ENCODE results near the gene SDK1. TPM values are rescaled to one million over a fixed set of nuclear protein-coding genes. Genes with fewer than 3 reads are reported as not detected.

SDK1 gene
- total RNA-seq, 1 donor from 2014 or later, result 7.5 TPM

DNA sequence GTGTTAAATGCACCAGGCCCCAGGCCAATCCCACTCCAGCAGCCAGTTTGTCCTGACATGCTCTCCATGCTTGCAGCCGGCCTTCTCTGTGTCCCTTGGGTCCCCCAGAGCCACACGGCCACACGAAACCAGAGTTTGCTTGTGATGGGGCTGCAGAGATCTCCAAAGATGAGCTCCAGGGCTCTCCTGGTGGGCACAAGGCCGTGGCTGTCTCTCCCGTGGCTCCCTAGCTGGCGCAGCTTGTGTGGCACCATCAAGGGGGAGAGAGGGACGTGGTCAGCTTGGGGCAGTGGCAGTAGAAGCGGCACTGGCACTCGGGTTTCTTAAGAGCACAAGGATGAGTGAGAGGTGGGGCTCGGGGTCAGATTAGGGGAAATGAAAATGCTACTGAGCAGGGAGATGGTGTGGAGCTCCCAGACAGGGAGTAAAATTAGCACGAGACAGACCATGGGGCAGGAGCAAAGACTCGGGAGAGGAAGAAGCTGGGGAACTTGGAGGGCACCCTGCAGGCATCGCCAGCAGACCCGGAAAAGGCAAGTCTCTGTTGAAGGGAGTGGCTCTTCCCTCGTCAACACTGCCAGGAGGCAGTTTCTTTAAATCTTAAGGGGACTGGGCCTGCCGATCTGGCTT, 808.5 kb downstream of the SDK1 start:
- no peak for DNase-seq

GRCh38 chr7:4110438-4110837, 809.4 kb downstream of the SDK1 start:
- DNase-seq, result no peak

DNA sequence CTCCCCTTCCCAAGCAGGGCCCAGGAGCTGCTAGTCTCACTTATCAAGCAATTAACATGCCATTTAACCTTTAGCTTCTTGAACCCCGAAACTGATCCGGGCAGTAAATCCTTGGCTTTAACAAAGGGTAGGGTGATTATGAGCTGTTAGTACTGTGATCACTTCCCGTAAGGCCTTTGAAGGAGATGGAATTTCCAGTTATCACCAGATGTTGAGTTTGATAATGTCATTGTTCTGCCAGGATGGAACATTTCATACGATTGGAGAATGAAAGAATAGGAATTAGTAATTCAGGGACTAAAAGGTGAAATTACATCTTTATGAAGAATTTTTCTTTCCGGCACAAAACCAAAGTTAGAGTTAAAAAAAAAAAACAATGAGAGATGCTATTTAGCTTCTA, 810.1 kb downstream of the SDK1 start:
- DNase-seq, result no peak

GRCh38 chr7:4113271-4113670, 812.2 kb downstream of the SDK1 start:
- no peak for DNase-seq

DNA sequence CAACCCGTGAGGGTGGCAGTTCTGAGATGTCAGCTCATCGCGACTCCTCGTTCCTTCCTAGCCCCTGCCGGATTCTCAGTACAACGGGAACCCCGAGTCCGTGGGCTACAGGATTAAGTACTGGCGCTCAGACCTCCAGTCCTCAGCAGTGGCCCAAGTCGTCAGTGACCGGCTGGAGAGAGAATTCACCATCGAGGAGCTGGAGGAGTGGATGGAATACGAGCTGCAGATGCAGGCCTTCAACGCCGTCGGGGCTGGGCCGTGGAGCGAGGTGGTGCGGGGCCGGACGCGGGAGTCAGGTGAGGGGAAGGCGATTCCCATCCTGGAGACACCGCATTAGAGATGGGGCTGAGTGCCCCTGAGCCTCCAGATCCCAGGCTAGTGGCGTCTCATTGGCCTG, 812.9 kb downstream of the SDK1 start:
- DNase-seq, result no peak

DNA sequence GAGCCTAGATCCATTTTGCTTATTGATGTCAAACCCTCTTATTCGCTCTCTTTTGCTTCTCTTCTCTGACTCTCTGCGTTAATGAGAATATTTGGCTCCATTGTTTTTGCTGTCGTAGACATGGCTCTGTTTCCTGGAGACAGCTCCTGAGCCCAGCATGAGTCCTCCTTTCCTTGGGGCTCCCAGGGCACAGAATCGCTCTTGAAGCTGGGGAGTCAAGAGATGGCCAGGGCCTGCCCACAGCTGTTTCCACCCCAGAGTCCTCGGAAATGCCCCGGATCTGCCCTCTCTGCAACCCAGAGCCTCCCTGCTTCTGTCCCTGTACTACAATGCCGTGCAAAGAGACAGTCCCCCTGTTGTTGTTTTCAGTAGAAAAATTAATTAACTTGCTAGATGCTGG, 814.4 kb downstream of the SDK1 start:
- DNase-seq, result no peak

GRCh38 chr7:4115941-4116610, 815.0 kb downstream of the SDK1 start:
- DNase-seq, result no peak

GRCh38 chr7:4119848-4120247, 818.8 kb downstream of the SDK1 start:
- DNase-seq, result no peak

- no peak for DNase-seq
These were observed 822.3 kb downstream of the SDK1 start for GRCh38 chr7:4123346-4123745.

DNA sequence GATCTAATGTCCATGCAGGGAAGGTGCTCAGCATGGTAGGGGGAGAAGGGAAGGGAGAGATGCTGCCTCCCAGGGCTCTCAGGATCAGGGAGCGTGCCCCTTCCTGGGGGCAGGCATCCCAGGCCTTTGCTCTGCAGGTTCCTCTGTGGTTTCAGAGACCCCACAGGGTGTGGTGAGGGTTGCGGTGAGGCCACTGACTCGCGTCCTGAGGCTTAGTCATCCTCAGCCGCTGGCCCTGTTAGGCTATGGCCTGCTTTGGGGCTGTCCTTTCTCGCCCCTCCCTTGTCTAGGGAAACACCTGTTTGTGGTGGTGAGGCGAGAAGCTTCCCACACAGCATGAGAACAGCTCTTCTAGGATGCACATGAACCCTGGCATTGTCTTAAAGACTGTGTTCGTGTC, 822.8 kb downstream of the SDK1 start:
- no peak for DNase-seq

- no peak for DNase-seq
These were observed 823.8 kb downstream of the SDK1 start for GRCh38 chr7:4124556-4125477.

- no peak for DNase-seq
These were observed 827.0 kb downstream of the SDK1 start for GRCh38 chr7:4127909-4128560.

GRCh38 chr7:4129481-4130122, 828.5 kb downstream of the SDK1 start:
- no peak for DNase-seq

- DNase-seq, result no peak
These were observed 830.0 kb downstream of the SDK1 start for GRCh38 chr7:4131063-4131462.

DNA sequence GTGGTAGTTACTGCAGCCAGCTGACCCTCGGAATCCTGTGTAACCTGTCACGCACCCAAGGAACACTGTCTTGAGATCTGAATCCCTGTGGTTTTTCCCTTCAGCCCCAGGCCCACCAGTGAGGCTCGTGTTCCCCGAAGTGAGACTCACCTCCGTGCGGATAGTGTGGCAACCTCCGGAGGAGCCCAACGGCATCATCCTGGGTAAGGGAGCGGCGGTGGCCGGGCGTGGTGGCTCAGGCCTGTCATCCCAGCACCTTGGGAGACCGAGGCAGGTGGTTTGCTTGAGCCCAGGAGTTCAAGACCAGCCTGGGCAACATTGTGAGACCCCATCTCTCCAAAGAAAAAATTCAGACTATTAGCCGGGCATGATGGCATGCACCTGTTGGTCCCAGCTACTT, 831.2 kb downstream of the SDK1 start:
- no peak for DNase-seq

DNA sequence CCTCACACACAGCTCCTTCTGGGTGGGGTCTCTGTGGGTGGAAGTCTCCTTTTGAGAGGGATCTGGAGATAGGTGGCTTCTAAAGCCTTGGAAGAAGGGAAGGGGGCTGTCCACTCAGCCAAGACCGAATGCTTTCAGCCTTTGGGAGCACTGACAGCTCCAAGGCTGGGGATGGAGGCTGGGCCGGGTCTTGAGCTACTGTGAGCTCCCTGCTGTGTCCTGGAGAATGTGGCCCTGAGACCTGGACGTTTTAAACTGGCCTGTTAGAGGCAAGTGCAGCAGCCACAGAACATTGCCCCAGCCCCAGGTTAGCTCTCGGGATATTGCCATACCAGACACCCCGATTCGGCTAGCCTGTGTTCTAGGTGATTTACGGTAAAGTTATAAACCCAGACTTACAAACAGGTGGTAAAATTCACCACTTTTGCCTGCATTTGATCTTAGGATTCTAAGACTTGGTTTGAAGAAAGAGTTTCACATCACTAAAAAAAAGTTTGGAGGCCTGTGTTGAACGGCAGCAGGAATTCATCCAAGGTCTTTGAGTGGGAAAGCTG, 832.5 kb downstream of the SDK1 start:
- DNase-seq, result no peak

DNA sequence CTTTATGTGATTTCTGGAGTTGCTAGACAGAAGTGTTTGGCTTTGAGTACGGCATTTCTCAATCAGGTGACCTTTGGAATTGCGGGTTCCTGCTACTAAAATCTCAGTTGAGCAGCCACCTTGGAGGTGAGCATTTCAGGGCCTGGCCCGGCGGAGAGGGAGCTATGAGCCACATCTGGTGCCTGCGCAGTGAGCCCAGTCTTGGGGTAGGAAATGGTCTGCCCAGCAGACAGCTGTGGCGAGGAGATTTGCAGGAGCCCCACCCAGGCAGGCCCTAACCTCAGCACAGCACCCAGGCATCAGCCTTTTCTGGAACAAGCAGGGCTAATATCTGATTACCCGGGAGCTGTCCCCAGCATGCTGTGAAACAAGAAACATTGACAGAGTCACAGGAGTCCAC, 833.2 kb downstream of the SDK1 start:
- no peak for DNase-seq

- DNase-seq, result no peak
These were observed 833.6 kb downstream of the SDK1 start for GRCh38 chr7:4134631-4135030.

- DNase-seq, result no peak
These were observed 834.2 kb downstream of the SDK1 start for GRCh38 chr7:4135301-4135700.

DNA sequence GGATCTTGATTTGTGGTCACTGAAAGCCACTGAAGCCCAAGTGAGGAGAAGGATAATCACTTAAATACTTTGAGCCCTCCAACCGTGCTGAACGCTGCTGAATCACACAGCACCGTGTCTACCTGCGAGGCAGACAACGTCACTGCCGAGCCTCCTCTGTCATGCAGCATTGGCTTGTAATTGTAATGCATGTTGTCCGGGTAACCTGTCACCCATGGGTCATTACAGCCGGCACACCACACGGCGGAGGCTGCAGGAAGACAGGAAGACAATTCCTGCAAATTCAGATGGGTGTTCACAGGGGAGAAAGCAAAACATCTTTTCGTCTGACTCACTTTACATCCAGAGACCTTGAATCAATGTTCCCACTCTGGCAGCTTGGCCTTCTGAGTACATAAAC, 835.0 kb downstream of the SDK1 start:
- DNase-seq, result no peak

DNA sequence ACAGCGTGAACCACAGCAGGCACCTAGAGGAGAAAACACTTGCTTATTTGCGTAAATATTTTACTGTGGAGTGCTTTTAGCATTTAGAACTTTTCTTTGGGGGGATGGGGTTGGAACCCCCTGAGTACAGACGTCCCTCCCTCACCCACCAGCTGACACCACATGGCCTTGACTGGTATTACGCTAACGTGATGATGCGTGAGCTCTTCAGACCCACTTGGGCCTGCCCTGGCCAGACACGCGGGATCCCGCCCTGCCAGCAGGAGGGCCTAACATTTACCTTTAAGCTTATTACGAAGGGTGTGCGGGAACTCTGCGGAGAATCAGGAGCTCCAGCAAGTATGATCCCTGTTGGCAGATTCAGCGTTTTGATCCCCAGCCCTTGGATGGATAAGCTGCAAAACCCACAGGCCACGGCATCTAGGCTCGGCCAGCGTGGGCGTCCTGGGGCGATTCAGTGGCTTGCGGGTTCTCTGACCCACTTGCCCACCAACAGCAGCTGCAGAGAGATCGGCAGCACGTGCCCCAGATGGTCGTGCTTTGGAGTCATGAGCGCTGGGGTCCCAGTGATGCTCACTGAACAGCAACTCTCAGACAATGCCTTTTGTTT, 835.6 kb downstream of the SDK1 start:
- DNase-seq, result no peak

DNA sequence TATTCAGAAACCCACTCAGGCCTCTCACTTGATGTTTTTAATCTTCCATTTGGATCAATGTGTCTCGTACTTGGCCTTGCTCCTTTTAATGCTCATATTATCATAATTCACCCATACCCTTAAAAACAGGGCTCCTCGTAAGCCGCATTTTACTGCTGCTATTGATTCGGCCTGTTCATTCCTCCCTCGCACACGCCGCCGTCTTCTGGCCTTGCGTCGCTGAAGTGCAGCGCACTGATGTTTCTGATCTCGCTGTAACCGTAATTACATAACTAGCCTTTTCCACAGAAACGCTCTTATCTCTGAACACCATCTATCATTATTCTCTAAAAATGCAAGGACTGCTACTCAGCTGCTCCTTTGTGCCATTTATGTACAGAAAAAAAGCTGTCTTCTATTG, 836.5 kb downstream of the SDK1 start:
- DNase-seq, result no peak
